ENCODE data around the gene SPAG16. TPM values are rescaled to one million over a fixed set of nuclear protein-coding genes. Genes with fewer than 3 reads are reported as not detected.

SPAG16 gene
- total RNA-seq, 1 experiment from 2014 or later = 16.0 TPM

- ATAC-seq (no peak), DNase-seq (ENCODE audit: low spot score) (no peak)
- Mint-ChIP-seq H3K36me3 (no peaks in the 10 kb centered on the region), H3K27ac (no peak overlapping the region), H3K4me1 (no peaks in the 10 kb centered on the region), H3K9me3 (no peaks in the 10 kb centered on the region; the same call in 1 of the 2 replicates), H3K4me3 (no peak overlapping the region), H3K27me3 (ENCODE audit: low read depth) (no peaks in the 10 kb centered on the region)
- CTCF ChIA-PET = no interaction called here
- TF ChIP-seq CBFB (CRISPR knock-in tag; IDR thresholded peaks at IDR 0.05; ENCODE audit: low read depth) = no peak
- TF ChIP-seq ETV6 (CRISPR knock-in tag; IDR thresholded peaks at IDR 0.05) = no peak
- no peak for TF ChIP-seq ESRRA (CRISPR knock-in tag; IDR thresholded peaks at IDR 0.05; ENCODE audit: borderline replicate concordance)
- TF ChIP-seq ZNF423 (CRISPR knock-in tag; IDR thresholded peaks at IDR 0.05) = no peak
- TF ChIP-seq NR2C2 (CRISPR knock-in tag; IDR thresholded peaks at IDR 0.05) = no peak
- TF ChIP-seq NFE2L1 (CRISPR knock-in tag; IDR thresholded peaks at IDR 0.05) = no peak
- no peak for TF ChIP-seq USF1 (CRISPR knock-in tag; IDR thresholded peaks at IDR 0.05)
- TF ChIP-seq NR3C1 (CRISPR knock-in tag; conservative IDR thresholded peaks at IDR 0.05; ENCODE audit: low read depth) = no peak
- no peak for TF ChIP-seq JAZF1 (CRISPR knock-in tag; IDR thresholded peaks at IDR 0.05)
- TF ChIP-seq KAT7 (CRISPR knock-in tag; IDR thresholded peaks at IDR 0.05; ENCODE audit: borderline replicate concordance) = no peak
- TF ChIP-seq ZNF281 (CRISPR knock-in tag; IDR thresholded peaks at IDR 0.05) = no peak
- POLR2A ChIA-PET = no interaction called here
Measured at GRCh38 chr2:213740453-213740852, 456.2 kb downstream of the SPAG16 start.

- POLR2A ChIA-PET = no interaction called here
- no peak overlapping the region for H3K4me3 Mint-ChIP-seq
- CTCF ChIA-PET = no interaction called here
- H3K9me3 Mint-ChIP-seq = no peaks in the 10 kb centered on the region
- DNase-seq (ENCODE audit: low spot score) (no peak), ATAC-seq (no peak; the same call in 1 of the 2 replicates)
- H3K27me3 Mint-ChIP-seq (ENCODE audit: low read depth) = no peaks in the 10 kb centered on the region
- H3K36me3 Mint-ChIP-seq = no peaks in the 10 kb centered on the region
- H3K27ac Mint-ChIP-seq = no peak overlapping the region
- no peak for TF ChIP-seq SMAD4 (CRISPR knock-in tag; IDR thresholded peaks at IDR 0.05)
- no peak for TF ChIP-seq CREB1 (CRISPR knock-in tag; IDR thresholded peaks at IDR 0.05)
- no peak for TF ChIP-seq ZBTB43 (CRISPR knock-in tag; IDR thresholded peaks at IDR 0.05)
- no peak for TF ChIP-seq ZNF425 (CRISPR knock-in tag; conservative IDR thresholded peaks at IDR 0.05)
- TF ChIP-seq MLX (CRISPR knock-in tag; IDR thresholded peaks at IDR 0.05) = no peak
- no peak for TF ChIP-seq NR1H2 (CRISPR knock-in tag; IDR thresholded peaks at IDR 0.05)
- TF ChIP-seq ZNF232 (CRISPR knock-in tag; IDR thresholded peaks at IDR 0.05) = no peak
- no peak for TF ChIP-seq KAT7 (CRISPR knock-in tag; IDR thresholded peaks at IDR 0.05; ENCODE audit: borderline replicate concordance)
- no peak for TF ChIP-seq NFATC4 (CRISPR knock-in tag; IDR thresholded peaks at IDR 0.05)
- TF ChIP-seq CBFB (CRISPR knock-in tag; IDR thresholded peaks at IDR 0.05; ENCODE audit: low read depth) = no peak
- no peak for TF ChIP-seq MYBL2 (CRISPR knock-in tag; IDR thresholded peaks at IDR 0.05)
- TF ChIP-seq MXD4 (CRISPR knock-in tag; IDR thresholded peaks at IDR 0.05; ENCODE audit: borderline replicate concordance) = no peak
- no peak for TF ChIP-seq E2F1 (CRISPR knock-in tag; IDR thresholded peaks at IDR 0.05)
- no peak for TF ChIP-seq PRRX2 (CRISPR knock-in tag; IDR thresholded peaks at IDR 0.05)
- no peak for TF ChIP-seq GABPB1 (CRISPR knock-in tag; IDR thresholded peaks at IDR 0.05)
- no peak for TF ChIP-seq HMGA2 (CRISPR knock-in tag; IDR thresholded peaks at IDR 0.05)
- no peak for TF ChIP-seq ZNF219 (CRISPR knock-in tag; IDR thresholded peaks at IDR 0.05; ENCODE audit: borderline replicate concordance)
- peaks cover 7% of the 10 kb centered on the region; the same call in 1 of the 2 replicates for H3K4me1 Mint-ChIP-seq
Measured at GRCh38 chr2:213751446-213751845, 467.2 kb downstream of the SPAG16 start.
